GM12872 (cell line): ENCODE data around the gene DPPA5.

ENCODE experiments used
- CTCF ChIP-seq: IDR thresholded peaks from 3 replicates; pipeline ENCODE4 v1.5.1; 2011; ENCODE audit warnings: low read depth, mild to moderate bottlenecking, low read length, moderate library complexity; ENCODE audit not compliant: insufficient read depth

Gene DPPA5

GRCh38 chr6:73309785-73310502 lies 44.1 kb downstream of the DPPA5 start:
- TF ChIP-seq CTCF, result peak; percentile 68

GRCh38 chr6:73309535-73309784 lies 44.6 kb downstream of the DPPA5 start:
- no peak for TF ChIP-seq CTCF

- TF ChIP-seq CTCF, result no peak
Observed at GRCh38 chr6:73308712-73309534, 45.2 kb downstream of the DPPA5 start.
